Testis (tissue), 2 donors: ENCODE measurements around the gene SEMA3D.

ENCODE experiments used
- POLR2A ChIP-seq: fragments of 450-650 bp; IDR thresholded peaks from one replicate; pipeline ENCODE4 v1.6.1; 2017; ENCODE audit warnings: antibody characterized with exemption, mild to moderate bottlenecking, moderate library complexity
- TF ChIP-seq, protein P1 (sequence below), 3 experiments: fragments of 450-650 bp in 2 of 3; fragments of 200-600 bp in 1 of 3; sonication (generic) in 1 of 3; IDR thresholded peaks; one replicate each; pipeline ENCODE4 v1.5.1; 2016 to 2019; ENCODE audit warnings: antibody characterized with exemption in 3 of 3, mild to moderate bottlenecking in 2 of 3, moderate library complexity in 1 of 3

GRCh38 chr7:85067371-85067770 lies 119.5 kb downstream of the SEMA3D start:
- TF ChIP-seq, protein P1, sequence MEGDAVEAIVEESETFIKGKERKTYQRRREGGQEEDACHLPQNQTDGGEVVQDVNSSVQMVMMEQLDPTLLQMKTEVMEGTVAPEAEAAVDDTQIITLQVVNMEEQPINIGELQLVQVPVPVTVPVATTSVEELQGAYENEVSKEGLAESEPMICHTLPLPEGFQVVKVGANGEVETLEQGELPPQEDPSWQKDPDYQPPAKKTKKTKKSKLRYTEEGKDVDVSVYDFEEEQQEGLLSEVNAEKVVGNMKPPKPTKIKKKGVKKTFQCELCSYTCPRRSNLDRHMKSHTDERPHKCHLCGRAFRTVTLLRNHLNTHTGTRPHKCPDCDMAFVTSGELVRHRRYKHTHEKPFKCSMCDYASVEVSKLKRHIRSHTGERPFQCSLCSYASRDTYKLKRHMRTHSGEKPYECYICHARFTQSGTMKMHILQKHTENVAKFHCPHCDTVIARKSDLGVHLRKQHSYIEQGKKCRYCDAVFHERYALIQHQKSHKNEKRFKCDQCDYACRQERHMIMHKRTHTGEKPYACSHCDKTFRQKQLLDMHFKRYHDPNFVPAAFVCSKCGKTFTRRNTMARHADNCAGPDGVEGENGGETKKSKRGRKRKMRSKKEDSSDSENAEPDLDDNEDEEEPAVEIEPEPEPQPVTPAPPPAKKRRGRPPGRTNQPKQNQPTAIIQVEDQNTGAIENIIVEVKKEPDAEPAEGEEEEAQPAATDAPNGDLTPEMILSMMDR (IDR thresholded peaks at IDR 0.05), result no peak
- no peak for TF ChIP-seq POLR2A
